A673 (cell line): ENCODE results near the gene FXYD7.

ENCODE experiments used
- CTCF ChIP-seq: fragments of 300-800, 200-600 bp; sonication (generic); conservative IDR thresholded peaks from 2 replicates; pipeline ENCODE4 v1.5.1; 2017; ENCODE audit warnings: low read depth, mild to moderate bottlenecking, antibody characterized with exemption, low read length, moderate library complexity, mixed read lengths
- EZH2 ChIP-seq: fragments of 200-600 bp; sonication (generic); IDR thresholded peaks from 2 replicates; pipeline ENCODE4 v1.6.1; 2017; ENCODE audit warnings: borderline replicate concordance, low read depth, mild to moderate bottlenecking, mixed read lengths, antibody characterized with exemption, low read length; ENCODE audit not compliant: poor library complexity, severe bottlenecking

GRCh38 chr19:35136977-35137702 lies 5.9 kb upstream of the FXYD7 start:
- no peak for TF ChIP-seq CTCF
- no peak for TF ChIP-seq EZH2
